GM18951 (cell line): ENCODE measurements around the gene PTPN6.

Experiments used
- POLR2A ChIP-seq: IDR thresholded peaks from 4 replicates; pipeline ENCODE4 v1.6.1; 2011; ENCODE audit warnings: mild to moderate bottlenecking; ENCODE audit not compliant: insufficient read length, insufficient read depth; ENCODE audit errors: extremely low read depth
- in situ Hi-C: fragments of 300-500 bp; cut with MboI; formaldehyde crosslinking; loops from one replicate; pipeline ENCODE4 v1.12.0; 2022; ENCODE audit warnings: low sequenced_read_pairs, mixed read lengths, inconsistent platforms; ENCODE audit not compliant: unreplicated experiment

PTPN6 gene

DNA sequence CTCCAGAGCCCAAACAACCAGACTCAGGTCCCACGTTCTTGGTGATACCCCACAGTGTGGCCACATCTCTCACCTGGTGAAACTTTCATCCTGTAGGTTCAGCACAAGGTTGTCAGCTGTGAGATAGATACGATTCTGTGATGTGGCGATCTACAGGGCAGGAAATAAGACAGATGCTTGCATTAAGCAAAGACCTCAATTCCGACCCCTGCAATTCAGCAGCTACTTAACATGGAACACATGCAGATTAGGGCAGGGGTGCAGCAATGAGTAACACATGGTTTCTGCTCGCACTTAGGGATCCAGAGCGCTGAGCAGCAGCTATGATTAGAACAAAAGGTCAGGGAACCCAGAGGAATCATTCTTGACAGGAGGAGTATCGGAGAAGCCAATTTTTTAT lies 15.2 kb downstream of the PTPN6 start:
- TF ChIP-seq POLR2A = no peak
- in situ Hi-C loops = no loop called here

DNA sequence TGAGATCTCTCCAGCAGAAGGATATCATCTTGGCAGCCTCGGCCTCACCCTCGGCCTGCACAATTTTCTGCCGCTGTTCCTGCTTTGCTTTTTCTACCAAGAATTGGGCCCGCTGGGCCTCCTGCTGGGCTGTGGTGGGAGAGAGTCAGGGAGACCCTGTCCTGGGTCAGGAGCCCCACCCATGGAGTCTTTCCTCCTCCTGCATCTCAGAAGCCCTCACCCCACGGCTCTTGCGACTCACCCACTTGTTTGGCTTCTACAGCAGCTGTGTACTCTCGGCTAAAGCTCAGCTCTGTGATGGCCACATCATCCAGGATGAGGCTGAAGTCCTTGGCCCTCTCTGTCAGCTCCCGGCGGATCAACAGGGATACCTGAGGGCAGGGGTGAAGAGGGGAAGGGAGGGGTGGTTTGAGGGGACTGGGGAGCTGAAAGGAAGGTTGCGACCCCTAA lies 16.5 kb downstream of the PTPN6 start:
- TF ChIP-seq POLR2A = no peak
- in situ Hi-C loops = no loop called here

DNA sequence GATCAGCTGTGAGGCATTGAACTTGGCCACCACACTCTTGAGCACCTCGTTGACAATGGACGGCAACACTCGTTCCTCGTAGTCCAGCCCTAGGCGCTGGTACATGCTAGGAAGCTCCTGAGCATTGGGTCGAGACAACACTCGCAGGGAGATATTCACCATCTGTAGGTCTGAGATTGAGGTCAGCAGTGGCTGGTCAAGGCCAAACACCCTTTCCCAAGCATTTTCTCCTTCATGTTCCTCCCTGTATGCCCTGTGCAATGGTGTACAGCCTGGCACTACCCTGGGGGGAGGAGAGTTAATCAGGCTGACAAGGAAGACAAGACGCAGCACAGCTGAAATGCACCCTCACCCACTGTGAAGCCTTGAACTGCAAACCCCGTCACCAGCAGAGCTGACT lies 17.3 kb downstream of the PTPN6 start:
- in situ Hi-C loops = no loop called here
- TF ChIP-seq POLR2A = no peak

DNA sequence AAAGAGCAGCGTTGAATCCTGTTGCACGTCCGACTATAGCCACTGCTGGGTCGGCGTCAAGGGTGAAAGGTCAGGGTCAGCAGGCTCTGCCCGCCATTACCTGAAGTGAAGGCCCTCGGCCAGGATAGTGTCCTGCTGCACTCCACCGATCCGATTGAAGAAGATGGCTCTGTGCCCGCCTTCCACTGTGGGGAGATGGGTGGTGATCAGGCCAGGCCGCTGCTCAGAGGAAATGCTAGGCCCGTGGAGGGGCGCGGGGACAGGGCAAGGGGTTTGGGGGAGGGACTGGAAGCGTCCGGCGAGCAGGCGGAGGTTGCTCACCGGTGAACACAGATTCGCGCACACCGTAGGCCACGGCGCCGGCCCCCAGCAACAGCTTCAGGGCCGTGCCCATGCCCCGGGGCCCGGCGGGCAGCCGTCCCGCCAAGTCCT lies 19.0 kb downstream of the PTPN6 start:
- no peak for TF ChIP-seq POLR2A
- in situ Hi-C loops = no loop called here

DNA sequence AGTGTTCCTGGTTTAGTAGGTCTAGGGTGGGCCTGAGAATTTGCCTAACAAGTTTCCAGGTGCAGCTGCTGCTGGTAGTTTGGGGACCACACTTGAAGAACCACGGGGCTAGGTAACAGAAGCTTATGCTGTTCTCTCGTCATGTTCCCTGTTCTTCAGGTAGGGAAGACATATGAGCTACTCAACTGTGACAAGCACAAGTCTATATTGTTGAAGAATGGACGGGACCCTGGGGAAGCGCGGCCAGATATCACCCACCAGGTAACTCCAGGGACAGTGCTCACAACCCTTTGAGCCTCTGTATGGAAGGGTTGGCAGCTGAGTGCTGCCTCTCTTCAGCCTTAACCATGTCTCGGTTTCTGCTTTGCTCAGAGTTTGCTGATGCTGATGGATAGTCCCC lies 23.0 kb downstream of the PTPN6 start:
- in situ Hi-C loops = no loop called here
- TF ChIP-seq POLR2A = no peak

DNA sequence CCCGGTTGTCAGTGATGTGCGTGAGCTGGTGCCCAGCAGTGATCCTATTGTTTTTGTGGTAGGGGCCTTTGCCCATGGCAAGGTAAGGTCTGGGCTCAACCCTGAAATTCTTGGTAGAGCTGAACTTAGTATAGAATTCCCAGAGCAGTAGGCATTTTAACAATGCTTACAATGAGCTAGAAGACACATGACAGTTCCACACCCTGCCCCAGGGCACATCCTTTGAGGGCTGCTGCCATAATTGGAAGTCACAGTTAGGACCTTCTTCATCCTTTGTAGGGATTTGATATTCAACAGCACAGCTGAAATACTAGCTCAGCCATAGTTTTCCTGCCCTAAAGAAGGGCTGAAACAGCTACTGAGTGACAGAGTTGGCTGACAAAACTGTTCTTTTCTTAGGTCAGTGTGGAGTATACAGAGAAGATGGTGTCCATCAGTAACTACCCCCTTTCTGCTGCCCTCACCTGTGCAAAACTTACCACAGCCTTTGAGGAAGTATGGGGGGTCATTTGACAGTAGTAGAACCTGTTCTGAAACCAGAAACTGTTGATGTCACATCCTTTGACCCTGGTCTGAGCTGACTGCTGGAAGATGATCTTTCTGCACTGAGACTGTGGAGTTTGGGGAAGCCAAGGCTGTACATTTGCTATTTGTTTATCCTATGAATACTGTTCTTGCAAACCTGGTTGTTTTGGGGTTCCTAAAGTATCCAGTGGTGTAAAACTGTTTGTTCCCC lies 24.3 kb downstream of the PTPN6 start:
- no peak for TF ChIP-seq POLR2A

DNA sequence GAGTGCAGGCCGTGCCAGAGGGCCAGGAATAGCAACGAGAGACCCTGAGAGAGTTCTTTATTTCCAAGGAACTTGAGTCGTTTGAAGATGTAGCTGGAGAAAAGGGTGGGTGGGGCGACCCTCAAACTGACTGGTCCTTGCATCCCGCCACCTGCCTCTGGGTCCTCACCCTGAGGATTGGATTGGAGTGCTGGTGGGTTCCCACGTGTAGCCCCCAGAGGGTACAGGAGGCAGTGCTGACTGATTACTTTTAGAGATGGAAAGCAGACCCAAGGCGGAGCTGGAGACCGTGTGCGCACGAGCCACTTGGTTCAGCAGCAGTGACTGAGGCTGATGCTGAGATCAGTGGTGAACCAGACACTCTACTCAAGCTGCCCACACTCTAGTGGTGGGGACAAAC lies 26.5 kb downstream of the PTPN6 start:
- no peak for TF ChIP-seq POLR2A
- in situ Hi-C loops = no loop called here

More for the DNA sequence above, 24.3 kb downstream of the PTPN6 start:
- in situ Hi-C loops = no loop called here

DNA sequence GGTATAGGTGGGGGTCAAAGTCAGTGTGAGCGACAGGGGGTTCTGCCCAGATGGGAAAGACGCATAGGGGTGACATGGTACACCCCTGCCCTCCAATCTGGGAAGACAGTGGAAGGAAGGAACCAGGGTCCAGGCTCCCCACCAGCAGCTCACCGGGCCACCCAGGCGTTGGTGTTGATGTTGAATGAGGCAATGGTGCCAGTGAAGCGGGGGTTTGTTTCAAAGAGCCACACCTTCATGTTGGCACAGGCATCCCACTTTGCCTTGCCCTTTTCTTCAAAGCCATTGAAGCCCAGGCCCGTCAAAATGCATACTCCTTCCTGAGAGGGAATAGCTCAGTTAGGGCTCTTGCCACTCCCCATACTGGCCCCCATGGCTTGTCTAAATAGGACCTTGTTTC lies 27.0 kb downstream of the PTPN6 start:
- in situ Hi-C loops = no loop called here
- TF ChIP-seq POLR2A = no peak

DNA sequence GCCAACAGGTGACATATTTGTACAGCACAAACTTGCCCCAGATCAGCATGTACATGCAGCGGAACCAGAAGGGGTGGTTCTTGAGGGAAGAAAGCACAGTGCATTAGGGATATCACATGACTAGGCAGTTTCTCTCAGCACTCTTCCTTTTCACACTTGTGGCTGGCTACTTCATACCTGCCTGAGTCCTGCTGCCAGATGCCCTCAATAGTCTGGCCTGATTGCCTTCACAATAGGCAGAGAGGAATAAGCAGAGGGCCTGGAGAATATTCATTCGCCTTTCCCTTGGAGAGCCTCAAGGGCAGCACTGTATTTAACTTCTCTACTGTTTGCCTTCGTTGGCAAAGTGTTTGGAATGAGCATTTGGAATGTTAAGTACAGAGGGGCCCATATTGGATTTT lies 27.5 kb downstream of the PTPN6 start:
- TF ChIP-seq POLR2A = no peak
- in situ Hi-C loops = no loop called here

DNA sequence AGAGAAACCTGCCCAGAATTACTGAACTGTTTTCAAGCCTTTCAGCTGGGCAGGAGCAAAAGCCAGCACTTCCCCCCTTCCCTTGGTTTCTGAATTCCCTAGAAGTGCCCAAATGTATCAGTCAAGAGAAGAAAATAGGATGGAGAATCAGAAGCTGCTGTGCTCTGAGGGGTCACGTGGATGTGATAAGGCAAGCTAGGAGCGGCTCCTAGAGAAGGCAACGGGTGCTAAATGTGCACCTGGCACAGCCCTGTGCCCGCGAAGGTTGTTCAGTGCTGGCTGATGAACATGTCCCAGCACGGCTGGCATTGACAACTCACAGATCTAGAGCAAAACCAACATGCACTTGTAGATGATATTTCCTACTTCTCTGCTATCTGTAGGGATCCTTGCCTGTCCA lies 27.9 kb downstream of the PTPN6 start:
- in situ Hi-C loops = no loop called here
- TF ChIP-seq POLR2A = no peak

DNA sequence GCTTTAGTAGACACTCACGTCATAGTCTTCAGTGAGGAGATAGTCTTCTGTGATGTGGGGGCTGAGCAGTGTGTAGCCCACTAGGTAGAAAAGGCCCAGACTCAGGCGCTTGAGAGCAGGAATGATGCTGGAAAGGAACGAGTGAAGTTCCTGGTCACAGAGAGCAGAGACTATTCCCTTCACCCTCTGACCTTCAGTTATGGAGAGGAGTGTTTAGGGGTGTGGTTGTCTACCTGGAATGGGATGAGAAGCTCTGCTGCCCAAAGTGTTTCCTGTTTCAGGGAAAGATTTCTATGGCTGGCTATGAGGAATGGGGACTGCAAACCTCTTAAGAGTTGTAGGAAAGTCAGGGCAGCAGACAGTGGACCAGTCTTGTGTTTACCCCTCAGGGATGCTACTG lies 28.3 kb downstream of the PTPN6 start:
- in situ Hi-C loops = no loop called here
- no peak for TF ChIP-seq POLR2A

DNA sequence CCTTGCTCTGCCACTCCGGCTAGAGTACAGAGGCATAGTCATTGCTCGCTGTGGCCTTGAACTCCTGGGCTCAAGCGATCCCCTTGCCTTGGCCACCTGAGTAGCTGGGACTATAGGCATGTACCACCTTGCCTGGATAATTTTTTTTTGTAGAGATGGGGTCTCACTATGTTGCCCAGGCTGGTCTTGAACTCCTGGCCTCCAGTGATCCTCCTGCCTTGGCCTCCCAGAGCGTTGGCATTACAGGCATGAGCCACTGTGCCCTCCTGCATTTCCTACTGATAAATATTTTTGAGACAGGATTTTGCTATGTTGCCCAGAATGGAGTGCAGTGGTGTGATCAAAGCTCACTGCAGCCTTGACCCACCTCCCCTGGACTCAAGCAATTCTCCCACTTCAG lies 28.9 kb downstream of the PTPN6 start:
- no peak for TF ChIP-seq POLR2A
- in situ Hi-C loops = no loop called here

DNA sequence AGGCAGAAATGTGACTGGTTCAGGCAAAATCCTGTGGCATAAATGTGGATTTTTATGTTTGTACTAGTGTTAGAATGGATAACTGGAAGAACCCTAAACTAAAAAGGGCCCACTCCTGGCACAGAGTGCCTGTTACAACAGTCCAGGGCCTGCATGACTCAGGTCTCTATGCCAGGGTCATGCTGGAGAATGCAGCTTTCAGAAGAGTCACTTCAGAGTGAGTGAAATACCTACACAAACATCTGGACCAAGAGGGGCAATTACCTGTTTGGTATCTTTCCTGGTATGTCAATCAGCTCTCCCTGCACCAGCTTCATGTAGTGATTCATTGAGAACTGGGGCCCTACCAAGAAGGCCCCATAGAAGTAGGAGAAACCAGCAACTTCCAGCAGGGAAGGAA lies 29.6 kb downstream of the PTPN6 start:
- TF ChIP-seq POLR2A = no peak
- in situ Hi-C loops = no loop called here

DNA sequence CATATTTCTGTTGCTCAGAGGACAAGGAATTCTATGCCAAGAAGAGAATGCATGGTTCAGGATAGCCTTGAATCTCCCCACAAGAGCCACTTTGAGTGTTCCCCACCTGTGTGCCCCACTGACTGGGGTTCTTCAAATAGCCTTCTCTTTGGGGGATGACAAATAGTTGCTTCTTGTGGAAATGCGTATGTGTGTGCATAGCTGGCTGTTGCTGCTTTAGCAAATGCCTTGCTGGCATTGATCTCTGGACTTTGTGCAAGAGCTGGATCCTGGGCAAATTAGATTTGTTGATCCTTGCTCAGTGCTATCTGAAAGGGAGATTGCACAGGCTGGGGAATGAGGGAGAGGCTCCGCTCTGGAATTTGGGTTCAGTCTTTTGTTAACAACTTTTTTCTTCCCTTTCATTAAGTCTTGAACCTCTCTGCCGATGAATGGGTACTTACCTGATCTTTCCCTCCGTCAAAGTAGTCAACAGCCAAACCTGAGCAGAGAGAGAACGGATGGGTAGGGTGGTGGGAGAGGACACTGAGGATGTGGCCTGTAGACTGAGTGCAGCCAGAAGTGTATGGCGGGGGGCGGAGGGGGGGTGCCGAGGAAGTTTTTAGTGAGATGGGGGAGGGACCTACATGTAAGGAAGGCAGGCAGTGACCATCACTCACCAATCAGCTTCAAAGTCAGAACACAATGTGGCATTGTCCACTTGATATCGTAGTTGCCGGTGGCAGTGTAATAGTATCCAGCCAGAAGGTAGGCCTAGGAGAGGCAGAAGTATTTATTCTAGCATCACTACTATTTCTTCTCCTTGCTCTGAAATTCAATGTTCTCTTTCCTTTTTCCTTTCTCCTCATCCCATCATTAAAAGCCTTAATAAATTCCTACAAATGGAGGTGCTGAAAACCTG lies 30.2 kb downstream of the PTPN6 start:
- no peak for TF ChIP-seq POLR2A
- in situ Hi-C loops = no loop called here

DNA sequence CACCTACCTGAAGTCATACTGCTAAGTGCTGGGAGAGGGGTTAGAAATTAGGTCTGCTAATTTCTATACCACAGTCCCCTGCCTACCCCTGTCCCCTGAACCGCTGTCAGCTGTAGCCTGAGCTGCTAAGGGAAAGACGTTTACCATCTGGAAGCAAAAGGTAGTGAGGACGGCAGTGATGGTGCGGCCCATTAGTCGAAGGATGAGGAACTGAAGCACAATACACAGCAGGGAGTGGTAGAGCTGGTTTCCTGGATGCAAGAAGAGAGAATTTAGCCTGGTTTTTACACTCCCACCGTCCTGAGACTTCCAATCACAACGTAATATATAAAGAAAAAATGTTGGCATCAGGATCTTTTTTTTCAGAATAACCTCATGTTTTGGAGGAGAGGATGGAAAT lies 31.4 kb downstream of the PTPN6 start:
- in situ Hi-C loops = no loop called here
- TF ChIP-seq POLR2A = no peak
